GM12891 (cell line): ENCODE results near the gene SLC6A9.

Source experiments
- PAX5 ChIP-seq: IDR thresholded peaks from 2 replicates; pipeline ENCODE4 v1.6.1; 2011; ENCODE audit warnings: low read length, moderate library complexity, mild to moderate bottlenecking; ENCODE audit not compliant: insufficient read depth, severe bottlenecking
- POLR2A ChIP-seq: IDR thresholded peaks from 2 replicates; pipeline ENCODE4 v1.6.1; 2011; ENCODE audit warnings: low read depth, low read length, control low read depth
- POLR2AphosphoS5 ChIP-seq: IDR thresholded peaks from 2 replicates; pipeline ENCODE4 v1.6.1; 2011; ENCODE audit warnings: low read depth, low read length, control low read depth
- POU2F2 ChIP-seq: IDR thresholded peaks from 2 replicates; pipeline ENCODE4 v1.6.1; 2011; ENCODE audit warnings: low read depth, mild to moderate bottlenecking, control low read depth, low read length, moderate library complexity
- SPI1 ChIP-seq: IDR thresholded peaks from 2 replicates; pipeline ENCODE4 v1.6.1; 2011; ENCODE audit warnings: low read depth, low read length, control low read depth
- TAF1 ChIP-seq: IDR thresholded peaks from 2 replicates; pipeline ENCODE4 v1.6.1; 2011; ENCODE audit warnings: low read depth, low read length, control low read depth

- no peak for TF ChIP-seq POLR2A
- no peak; the same call in 1 of the 2 replicates for TF ChIP-seq POLR2AphosphoS5
- TF ChIP-seq SPI1: no peak
- no peak for TF ChIP-seq TAF1
- no peak for TF ChIP-seq POU2F2
- TF ChIP-seq PAX5: no peak
These were observed 53.6 kb downstream of the SLC6A9 start for GRCh38 chr1:43977376-43978263.
